Glomerular visceral epithelial cell (primary cell): Measurements from ENCODE around the gene MUSTN1.

Experiments
- DNase-seq: peaks from one replicate; pipeline ENCODE4 v3.0.0-alpha.2; 2016; ENCODE audit errors: extremely low spot score

MUSTN1 gene

DNA sequence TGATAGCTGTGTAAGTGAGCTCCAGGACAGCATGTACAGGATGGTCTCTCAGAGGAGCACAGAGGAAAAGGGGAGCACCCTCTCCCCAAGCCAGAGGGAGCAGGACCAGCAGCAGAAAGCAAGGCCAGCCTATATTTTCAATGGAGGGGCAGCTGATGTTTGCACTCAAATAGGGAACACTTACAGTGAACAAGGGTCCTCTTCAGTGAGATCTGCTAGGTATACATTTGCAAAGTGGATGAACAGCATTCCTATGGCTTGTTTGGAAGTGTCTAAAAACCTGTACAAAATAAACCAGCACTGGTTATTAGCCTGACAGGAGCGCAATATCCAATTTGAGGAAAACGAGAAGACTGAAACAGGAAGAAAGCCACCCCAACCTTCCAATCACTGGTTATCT is 17.6 kb upstream of the MUSTN1 start:
- no peak for DNase-seq

- peak; percentile 48 for DNase-seq
These were observed 16.5 kb upstream of the MUSTN1 start for GRCh38 chr3:52851348-52851747.

DNA sequence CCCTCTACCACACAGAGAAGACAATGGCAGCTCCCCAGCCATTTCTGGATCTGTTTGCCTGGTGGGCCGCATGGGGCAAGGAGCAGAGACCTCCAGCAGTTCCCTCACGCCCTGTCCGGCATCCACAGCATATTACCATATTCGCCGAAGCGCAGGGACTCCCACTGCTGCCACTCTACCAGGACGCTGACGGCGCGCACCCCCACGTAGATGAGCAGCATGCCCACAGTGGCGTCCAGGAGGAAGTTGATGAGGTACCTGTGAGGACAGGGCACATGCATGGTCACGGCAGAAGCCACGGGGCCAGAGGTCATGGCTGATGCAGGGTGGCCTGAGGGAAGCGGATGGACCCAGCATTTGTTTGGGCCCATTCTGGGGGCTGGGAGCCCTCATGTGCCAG is 14.8 kb upstream of the MUSTN1 start:
- DNase-seq, result no peak

GRCh38 chr3:52848617-52849016 is 13.8 kb upstream of the MUSTN1 start:
- DNase-seq, result peak; percentile 40

DNA sequence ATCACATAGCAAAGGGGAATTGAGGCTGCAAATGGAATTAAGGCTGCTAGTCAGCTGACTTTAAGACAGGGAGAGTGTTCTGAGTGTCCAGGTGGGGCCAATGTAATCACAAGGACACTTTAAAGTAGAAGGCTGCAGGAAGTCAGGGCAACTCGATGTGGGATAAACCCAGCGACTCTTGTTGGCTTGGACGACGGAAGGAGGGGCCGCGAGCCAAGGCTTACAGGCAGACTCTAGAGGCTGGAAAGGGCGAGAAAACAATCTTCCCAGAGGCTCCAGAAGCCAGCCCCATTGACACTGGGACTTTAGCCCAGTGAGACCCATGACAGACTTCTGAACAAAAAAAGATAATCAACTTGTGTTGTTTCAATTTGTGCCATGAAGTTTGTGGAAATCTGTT is 12.9 kb upstream of the MUSTN1 start:
- DNase-seq, result no peak

- DNase-seq, result no peak
These were observed 12.4 kb upstream of the MUSTN1 start for GRCh38 chr3:52847241-52847640.

DNA sequence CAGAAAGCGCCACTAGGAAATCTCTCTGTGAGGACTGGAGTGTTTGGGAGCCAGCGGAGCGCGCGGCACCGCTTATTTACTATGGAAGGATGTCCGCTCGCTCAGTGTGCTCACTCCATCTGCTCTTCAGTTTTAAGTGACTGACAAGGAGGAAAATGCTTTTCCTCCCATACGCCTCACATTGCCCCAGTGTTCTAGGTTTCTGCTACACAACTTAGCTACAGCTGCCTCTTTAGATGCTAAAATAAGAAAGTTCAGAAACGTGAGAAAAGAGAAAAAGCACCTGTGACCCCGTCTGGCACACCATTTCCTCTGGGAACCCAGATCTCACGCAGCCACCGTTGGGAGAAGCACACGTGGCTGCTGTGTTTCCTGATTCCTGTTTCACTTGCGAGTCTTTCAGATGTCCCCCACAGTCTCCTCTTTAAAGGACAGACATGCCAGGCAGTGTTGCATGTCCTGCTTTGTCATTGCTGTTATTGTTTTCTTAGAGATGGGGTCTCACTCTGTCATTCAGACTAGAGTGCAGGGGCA is 11.7 kb upstream of the MUSTN1 start:
- DNase-seq, result no peak

GRCh38 chr3:52845691-52846431 is 11.0 kb upstream of the MUSTN1 start:
- no peak for DNase-seq

- no peak for DNase-seq
These were observed 10.3 kb upstream of the MUSTN1 start for GRCh38 chr3:52845157-52845556.

DNA sequence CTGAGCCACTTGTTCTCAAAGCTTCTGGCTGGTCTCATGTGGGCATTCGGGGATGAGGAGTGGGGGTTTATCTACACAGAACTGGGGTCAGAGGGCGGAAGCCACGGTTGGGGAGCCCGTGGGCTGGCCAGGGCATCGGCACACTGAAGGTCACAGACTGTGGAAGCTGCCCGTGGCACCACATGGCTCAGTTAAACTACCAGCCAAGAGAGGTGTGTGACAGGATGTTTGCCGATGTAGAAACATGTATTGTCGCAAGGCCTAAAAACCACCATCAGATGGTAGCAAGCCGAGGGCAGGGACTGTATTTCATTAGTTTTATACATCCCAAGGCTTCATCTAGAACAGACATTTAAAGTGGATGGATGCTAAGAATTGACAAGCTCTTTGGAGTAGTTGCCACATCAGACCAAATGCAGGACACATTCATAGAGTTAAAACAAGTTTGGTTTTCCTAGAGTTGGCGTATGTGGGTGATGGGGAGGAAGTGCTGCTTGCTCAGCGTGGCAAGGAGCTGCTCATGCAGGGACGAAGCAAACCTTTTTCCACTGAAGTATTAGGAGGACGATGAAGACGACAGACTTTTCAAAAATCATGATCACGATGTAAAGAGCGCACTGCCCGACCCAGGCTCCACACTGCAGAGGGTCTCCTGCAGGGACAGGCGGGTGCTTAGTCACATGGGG is 9.6 kb upstream of the MUSTN1 start:
- no peak for DNase-seq

GRCh38 chr3:52843881-52844280 is 9.1 kb upstream of the MUSTN1 start:
- DNase-seq, result no peak

DNA sequence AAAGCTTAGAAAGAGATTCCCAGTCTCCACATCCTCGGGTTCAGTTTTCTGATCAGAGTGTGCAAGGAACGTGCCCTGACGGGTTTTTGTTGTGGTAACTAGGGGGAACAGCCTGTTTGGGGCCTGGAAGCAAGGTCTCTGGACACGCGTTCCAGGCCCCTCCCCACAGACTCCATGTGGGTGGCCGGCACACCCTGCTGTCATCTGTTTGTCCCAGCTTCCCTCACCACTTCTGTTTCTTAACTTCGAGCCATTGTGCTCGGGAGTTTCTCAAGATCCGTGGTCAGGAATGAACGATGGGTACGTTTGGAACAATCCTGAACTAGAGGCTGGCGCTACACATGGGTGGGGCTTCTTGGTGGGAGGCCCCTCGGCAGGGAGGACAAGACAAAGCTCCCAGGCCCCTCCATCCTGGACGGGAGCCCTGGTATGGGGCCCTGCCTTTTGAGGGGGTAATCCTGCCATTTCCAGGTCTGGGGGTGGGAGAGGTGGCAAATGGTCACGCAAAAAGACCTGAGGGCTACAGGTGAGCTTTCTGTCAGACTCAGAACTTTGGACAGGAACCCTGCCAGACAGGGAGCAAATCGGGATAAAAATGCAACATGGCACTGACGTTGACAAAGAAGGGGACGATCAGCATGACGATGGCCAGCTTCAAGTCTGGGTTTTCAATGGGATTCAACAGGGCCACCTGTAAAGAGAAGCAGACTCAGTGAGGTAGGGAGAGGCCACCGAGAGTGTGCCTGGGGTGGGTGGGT is 8.5 kb upstream of the MUSTN1 start:
- no peak for DNase-seq

DNA sequence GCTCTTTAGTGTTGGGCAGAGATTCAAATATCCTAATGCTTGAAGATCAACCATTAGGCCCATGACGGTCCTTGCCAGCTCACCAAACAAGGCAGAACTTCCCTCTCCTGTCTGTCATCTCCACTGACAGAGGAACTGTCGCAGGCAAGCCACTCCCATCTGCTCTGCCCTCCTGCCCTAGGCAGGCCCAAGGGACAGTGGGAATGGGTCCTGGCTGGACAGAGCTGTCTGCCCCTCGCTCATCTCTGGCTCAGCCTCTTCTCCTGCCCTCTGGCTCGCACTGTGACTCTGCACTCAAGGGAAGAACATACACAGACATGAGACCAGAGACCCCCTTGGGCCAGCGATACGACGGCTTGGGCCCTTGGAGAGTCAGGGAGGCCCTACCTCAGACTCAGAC is 7.6 kb upstream of the MUSTN1 start:
- no peak for DNase-seq

GRCh38 chr3:52841981-52842340 is 7.1 kb upstream of the MUSTN1 start:
- no peak for DNase-seq

- no peak for DNase-seq
These were observed 6.6 kb upstream of the MUSTN1 start for GRCh38 chr3:52841211-52841980.

- no peak for DNase-seq
These were observed 5.2 kb upstream of the MUSTN1 start for GRCh38 chr3:52839892-52840545.

DNA sequence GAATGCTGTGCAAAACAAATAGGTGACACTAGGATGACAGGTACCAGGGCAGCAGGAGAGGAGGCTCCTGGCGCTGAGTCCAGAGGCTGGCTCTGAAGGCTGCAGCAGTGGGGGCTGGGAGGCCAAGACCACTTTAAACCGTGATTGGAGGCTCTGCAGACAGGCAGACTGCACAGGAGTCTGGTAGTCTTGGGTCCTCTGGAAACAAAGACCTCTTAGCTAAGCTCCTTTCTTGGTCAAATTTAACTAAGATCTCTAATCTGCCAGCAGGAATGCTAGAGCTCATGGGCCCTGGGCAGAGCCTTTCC is 4.4 kb upstream of the MUSTN1 start:
- DNase-seq, result no peak

DNA sequence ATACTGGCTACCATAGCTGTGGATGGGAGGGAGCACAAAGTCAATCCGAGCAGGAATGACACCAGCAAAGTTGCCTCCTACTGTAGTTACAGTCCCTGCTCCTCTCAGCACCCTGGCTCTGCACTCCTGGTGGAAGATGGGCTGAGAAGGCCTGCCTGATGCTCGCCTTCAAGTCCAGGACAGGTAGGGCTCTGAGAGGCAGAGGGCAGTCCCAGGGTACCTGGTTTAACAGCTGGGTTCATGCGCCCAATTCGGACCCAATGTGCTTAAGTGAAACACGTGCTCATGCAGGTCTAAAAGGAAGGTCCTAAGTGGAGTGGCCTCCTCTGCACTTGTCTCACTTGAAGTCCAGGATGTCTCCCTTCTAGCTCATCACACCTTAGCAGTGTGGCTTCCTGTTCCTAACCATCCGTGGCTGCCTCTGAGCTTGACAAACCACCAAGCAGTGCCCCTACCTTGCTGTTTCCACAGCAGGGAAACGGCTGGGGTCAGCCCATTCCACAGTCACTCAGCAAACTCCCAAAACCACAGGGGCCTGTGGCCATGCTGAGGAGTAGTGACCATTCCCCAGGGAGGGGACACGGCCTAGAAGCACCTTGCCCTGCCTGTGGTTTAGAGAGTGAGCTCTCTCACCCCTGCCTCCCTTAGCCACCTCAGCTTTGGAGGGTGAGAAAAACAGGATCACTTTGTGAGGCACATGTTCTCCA is 3.9 kb upstream of the MUSTN1 start:
- DNase-seq, result no peak

DNA sequence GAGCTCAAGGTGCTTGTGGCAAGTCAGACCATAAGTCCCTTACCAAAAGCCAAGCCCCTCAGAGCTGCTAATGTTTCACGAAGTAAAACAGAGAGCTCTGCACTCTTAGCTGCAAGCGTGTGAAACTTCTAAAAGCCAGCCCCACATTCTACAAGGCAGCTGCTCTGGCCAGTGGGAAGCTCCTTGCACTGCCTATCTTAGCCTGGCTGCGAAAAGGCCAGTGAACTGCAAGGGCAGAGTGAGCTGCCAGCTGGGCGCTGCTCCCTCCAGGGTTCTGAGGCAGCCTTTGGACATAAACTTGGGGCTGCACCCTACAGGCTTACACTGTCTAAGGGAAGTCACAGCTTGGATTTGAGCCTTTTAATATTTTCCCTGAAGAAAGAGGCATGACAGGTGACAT is 2.2 kb upstream of the MUSTN1 start:
- DNase-seq, result no peak

DNA sequence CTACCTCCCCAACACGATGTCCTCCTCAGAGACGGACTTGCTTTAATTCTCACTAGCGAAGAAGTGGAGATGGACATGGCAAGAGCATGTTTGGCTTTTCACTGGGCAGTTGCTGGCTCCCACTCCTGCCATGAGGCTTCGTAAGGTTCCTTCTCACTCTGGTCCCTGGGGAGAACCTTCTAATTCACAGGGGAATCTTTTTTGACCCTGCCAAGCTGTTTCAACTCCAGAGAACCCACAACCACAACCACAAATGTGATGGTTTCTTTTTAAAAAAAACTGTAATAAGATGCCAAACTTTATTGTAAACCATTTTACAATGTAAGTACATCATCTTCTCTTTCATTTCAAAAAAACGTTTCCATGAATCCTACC is 1.6 kb upstream of the MUSTN1 start:
- DNase-seq, result no peak
